ENCODE results near the gene ZNF346. TPM values are rescaled to one million over a fixed set of nuclear protein-coding genes. Genes with fewer than 3 reads are reported as not detected.

The ZNF346 gene
- total RNA-seq, 2 donors from 2014 or later = 23.6 to 34.4 TPM

GRCh38 chr5:177100714-177101121, 78.2 kb downstream of the ZNF346 start:
- H3K27me3 ChIP-seq (replicated peaks; ENCODE audit: insufficient read depth) = peaks cover 2% of the 10 kb centered on the region
- no peak overlapping the region for H3K4me3 ChIP-seq
- intact Hi-C loops (cut with DNase I) = no loop called here
- no peak for DNase-seq (ENCODE audit: low spot score)
- TF ChIP-seq CTCF (IDR thresholded peaks at IDR 0.05) = no peak
- H3K36me3 ChIP-seq = no peaks in the 10 kb centered on the region
- WGBS = 46% methylated on average over 6 of the region's 6 CpGs
- H3K27ac ChIP-seq = no peak overlapping the region
- H3K9me3 ChIP-seq = no peaks in the 10 kb centered on the region
- no peaks in the 10 kb centered on the region for H3K4me1 ChIP-seq (replicated peaks)

GRCh38 chr5:177103523-177104253, 81.2 kb downstream of the ZNF346 start:
- Histone ChIP-seq H3K4me3 (no peak overlapping the region), H3K27me3 (replicated peaks; ENCODE audit: insufficient read depth) (peaks cover 2% of the 10 kb centered on the region), H3K4me1 (replicated peaks) (no peaks in the 10 kb centered on the region), H3K27ac (no peak overlapping the region), H3K36me3 (no peaks in the 10 kb centered on the region), H3K9me3 (no peaks in the 10 kb centered on the region)
- intact Hi-C loops (cut with DNase I) = no loop called here
- no peak for TF ChIP-seq POLR2AphosphoS5 (IDR thresholded peaks at IDR 0.05)
- no peak for TF ChIP-seq POLR2A (IDR thresholded peaks at IDR 0.05)
- TF ChIP-seq CTCF (IDR thresholded peaks at IDR 0.05) = no peak
- WGBS = 50% methylated on average over 9 of the region's 9 CpGs
- no peak for DNase-seq (ENCODE audit: low spot score)

GRCh38 chr5:177105691-177106476, 83.4 kb downstream of the ZNF346 start:
- H3K27ac ChIP-seq = no peak overlapping the region
- no peak overlapping the region for H3K4me3 ChIP-seq
- intact Hi-C loops (cut with DNase I) = no loop called here
- 75% methylated on average over 24 of the region's 24 CpGs for WGBS
- H3K9me3 ChIP-seq = no peaks in the 10 kb centered on the region
- no peaks in the 10 kb centered on the region for H3K36me3 ChIP-seq
- TF ChIP-seq CTCF (IDR thresholded peaks at IDR 0.05) = no peak
- TF ChIP-seq POLR2A (IDR thresholded peaks at IDR 0.05) = no peak
- TF ChIP-seq POLR2AphosphoS5 (IDR thresholded peaks at IDR 0.05) = no peak
- no peak for DNase-seq (ENCODE audit: low spot score)
- peaks cover 2% of the 10 kb centered on the region for H3K27me3 ChIP-seq (replicated peaks; ENCODE audit: insufficient read depth)
- H3K4me1 ChIP-seq (replicated peaks) = no peaks in the 10 kb centered on the region

GRCh38 chr5:177107159-177107558, 84.7 kb downstream of the ZNF346 start:
- H3K27ac ChIP-seq = no peak overlapping the region
- WGBS = 70% methylated on average over 4 of the region's 4 CpGs
- H3K4me3 ChIP-seq = no peak overlapping the region
- peaks cover 2% of the 10 kb centered on the region for H3K27me3 ChIP-seq (replicated peaks; ENCODE audit: insufficient read depth)
- H3K9me3 ChIP-seq = no peaks in the 10 kb centered on the region
- no peaks in the 10 kb centered on the region for H3K36me3 ChIP-seq
- TF ChIP-seq CTCF (IDR thresholded peaks at IDR 0.05) = no peak
- no peak for TF ChIP-seq POLR2A (IDR thresholded peaks at IDR 0.05)
- no peak for TF ChIP-seq POLR2AphosphoS5 (IDR thresholded peaks at IDR 0.05)
- intact Hi-C loops (cut with DNase I) = no loop called here
- no peaks in the 10 kb centered on the region for H3K4me1 ChIP-seq (replicated peaks)
- DNase-seq (ENCODE audit: low spot score) = no peak

All from prostate gland (tissue), 2 donors.